ENCODE data around the gene CISTR. TPM values are rescaled to one million over a fixed set of nuclear protein-coding genes. Genes with fewer than 3 reads are reported as not detected.

Gene CISTR
- total RNA-seq, 2 donors from 2014 or later = not detected

DNA sequence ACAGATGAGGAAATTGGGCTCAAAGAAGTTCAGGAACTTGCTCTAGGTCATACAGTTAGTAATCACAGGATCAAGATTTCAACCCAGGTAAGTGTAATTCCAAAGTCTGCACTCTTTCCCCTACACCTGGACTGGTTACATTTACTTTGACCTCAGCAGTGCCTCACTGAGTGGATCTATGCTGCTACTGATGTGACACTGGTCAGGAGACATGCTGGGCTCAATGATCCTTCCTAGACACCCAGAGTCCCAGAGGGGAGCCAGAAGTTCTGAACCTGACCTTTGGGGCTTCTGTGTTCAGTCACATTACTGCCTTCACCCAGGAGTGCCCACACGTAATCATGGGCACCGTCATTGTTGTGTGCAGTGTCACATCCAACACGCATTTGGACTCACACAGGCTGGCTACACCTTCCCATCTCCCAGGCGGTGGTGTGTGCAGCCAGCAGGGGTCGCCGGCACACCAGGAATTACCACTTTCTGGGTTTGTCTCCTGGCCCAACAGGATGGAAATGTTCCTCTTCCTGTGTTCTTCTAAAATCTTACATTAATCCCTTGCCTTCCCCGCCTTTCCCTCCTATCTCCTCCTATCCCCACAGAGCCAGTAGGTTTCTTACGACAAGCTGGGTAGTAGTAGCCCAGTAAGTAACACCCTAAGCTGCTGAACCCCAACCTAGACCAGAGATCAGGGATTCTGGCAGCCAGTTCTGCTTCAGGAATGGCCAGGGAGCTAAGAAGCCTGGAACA, 50.1 kb downstream of the CISTR start:
- H3K4me1 Mint-ChIP-seq = peaks cover 6% of the 10 kb centered on the region
- H3K27ac Mint-ChIP-seq = no peak overlapping the region
- Histone ChIP-seq H3K27ac (ENCODE audit: low read depth, low read length) (no peak overlapping the region), H3K9me3 (ENCODE audit: control insufficient read depth, low read length) (no peaks in the 10 kb centered on the region), H3K36me3 (ENCODE audit: control insufficient read depth, insufficient read depth, low read length) (no peaks in the 10 kb centered on the region), H3K4me1 (ENCODE audit: control insufficient read depth, insufficient read depth, low read length) (no peaks in the 10 kb centered on the region), H3K9ac (ENCODE audit: extremely low read depth, low read length, poor library complexity, severe bottlenecking) (no peak overlapping the region), H3K27me3 (ENCODE audit: control insufficient read depth, insufficient read depth, low read length, poor library complexity, severe bottlenecking) (peaks cover 88% of the 10 kb centered on the region), H3K4me3 (ENCODE audit: low read length) (no peak overlapping the region)
- no peaks in the 10 kb centered on the region for H3K9me3 Mint-ChIP-seq
- TF ChIP-seq, protein P1, sequence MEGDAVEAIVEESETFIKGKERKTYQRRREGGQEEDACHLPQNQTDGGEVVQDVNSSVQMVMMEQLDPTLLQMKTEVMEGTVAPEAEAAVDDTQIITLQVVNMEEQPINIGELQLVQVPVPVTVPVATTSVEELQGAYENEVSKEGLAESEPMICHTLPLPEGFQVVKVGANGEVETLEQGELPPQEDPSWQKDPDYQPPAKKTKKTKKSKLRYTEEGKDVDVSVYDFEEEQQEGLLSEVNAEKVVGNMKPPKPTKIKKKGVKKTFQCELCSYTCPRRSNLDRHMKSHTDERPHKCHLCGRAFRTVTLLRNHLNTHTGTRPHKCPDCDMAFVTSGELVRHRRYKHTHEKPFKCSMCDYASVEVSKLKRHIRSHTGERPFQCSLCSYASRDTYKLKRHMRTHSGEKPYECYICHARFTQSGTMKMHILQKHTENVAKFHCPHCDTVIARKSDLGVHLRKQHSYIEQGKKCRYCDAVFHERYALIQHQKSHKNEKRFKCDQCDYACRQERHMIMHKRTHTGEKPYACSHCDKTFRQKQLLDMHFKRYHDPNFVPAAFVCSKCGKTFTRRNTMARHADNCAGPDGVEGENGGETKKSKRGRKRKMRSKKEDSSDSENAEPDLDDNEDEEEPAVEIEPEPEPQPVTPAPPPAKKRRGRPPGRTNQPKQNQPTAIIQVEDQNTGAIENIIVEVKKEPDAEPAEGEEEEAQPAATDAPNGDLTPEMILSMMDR (conservative IDR thresholded peaks at IDR 0.05) = peak; percentile 98
- peaks cover 87% of the 10 kb centered on the region for H3K27me3 Mint-ChIP-seq (ENCODE audit: insufficient read depth)
- no peak overlapping the region for H3K4me3 Mint-ChIP-seq
- H3K36me3 Mint-ChIP-seq (ENCODE audit: low read depth) = no peaks in the 10 kb centered on the region
- peak; percentile 98 for DNase-seq
- WGBS, 2 experiments (ENCODE audit: insufficient coverage in 1 of 2, insufficient read length in 1 of 2) = 4 to 7% methylated on average over 6 to 8 of the region's 8 CpGs

DNA sequence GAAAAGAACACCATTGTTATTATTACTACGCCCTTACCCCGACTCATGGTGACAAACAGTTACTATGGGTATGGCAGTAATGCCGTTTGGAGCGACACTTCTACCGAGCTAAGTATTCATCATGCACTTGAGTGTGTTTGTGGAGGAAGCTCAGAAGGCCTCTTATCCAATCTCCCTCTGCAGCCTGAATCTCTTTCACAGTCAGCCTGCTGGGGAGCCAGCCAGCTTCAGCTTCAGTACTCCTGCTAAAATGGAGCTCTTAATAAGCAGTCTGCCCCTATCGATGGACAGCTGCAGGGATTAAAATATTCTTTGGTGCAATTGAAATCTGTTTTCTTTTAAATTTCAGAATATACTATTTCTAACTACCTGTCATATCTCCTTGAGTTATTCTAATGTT, 51.2 kb downstream of the CISTR start:
- H3K4me1 Mint-ChIP-seq = peaks cover 9% of the 10 kb centered on the region
- no peak overlapping the region for H3K27ac ChIP-seq (ENCODE audit: low read depth, low read length)
- no peaks in the 10 kb centered on the region for H3K36me3 ChIP-seq (ENCODE audit: control insufficient read depth, insufficient read depth, low read length)
- no peak overlapping the region for H3K4me3 ChIP-seq (ENCODE audit: low read length)
- no peaks in the 10 kb centered on the region for H3K9me3 Mint-ChIP-seq
- no peaks in the 10 kb centered on the region for H3K9me3 ChIP-seq (ENCODE audit: control insufficient read depth, low read length)
- peaks cover 89% of the 10 kb centered on the region for H3K27me3 ChIP-seq (ENCODE audit: control insufficient read depth, insufficient read depth, low read length, poor library complexity, severe bottlenecking)
- TF ChIP-seq, protein P1 (conservative IDR thresholded peaks at IDR 0.05) = no peak
- H3K27ac Mint-ChIP-seq = no peak overlapping the region
- no peak overlapping the region for H3K9ac ChIP-seq (ENCODE audit: extremely low read depth, low read length, poor library complexity, severe bottlenecking)
- no peaks in the 10 kb centered on the region for H3K36me3 Mint-ChIP-seq (ENCODE audit: low read depth)
- peaks cover 87% of the 10 kb centered on the region for H3K27me3 Mint-ChIP-seq (ENCODE audit: insufficient read depth)
- no peaks in the 10 kb centered on the region for H3K4me1 ChIP-seq (ENCODE audit: control insufficient read depth, insufficient read depth, low read length)
- DNase-seq = no peak
- no peak overlapping the region for H3K4me3 Mint-ChIP-seq
- 62 to 66% methylated on average over 4 to 6 of the region's 6 CpGs for WGBS, 2 experiments (ENCODE audit: insufficient coverage in 1 of 2, insufficient read length in 1 of 2)

DNA sequence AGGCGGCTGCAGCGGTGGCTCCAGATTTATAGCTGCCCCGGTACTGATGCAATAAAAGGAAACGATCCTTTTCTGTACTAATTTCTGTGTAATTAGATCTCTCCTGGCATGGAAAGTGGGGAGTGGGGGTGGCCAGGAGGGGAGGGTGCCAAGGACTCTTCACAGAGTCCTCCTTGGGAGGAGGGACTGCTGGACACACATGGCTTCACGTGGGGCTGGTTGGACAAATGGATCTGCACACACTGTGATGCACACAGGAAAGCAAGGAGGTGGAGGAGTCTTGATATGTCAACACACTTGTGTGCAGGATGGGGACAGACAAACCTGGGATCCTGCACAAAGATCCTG, 52.1 kb downstream of the CISTR start:
- Histone ChIP-seq H3K9me3 (ENCODE audit: control insufficient read depth, low read length) (no peaks in the 10 kb centered on the region), H3K4me1 (ENCODE audit: control insufficient read depth, insufficient read depth, low read length) (no peaks in the 10 kb centered on the region), H3K36me3 (ENCODE audit: control insufficient read depth, insufficient read depth, low read length) (no peaks in the 10 kb centered on the region), H3K9ac (ENCODE audit: extremely low read depth, low read length, poor library complexity, severe bottlenecking) (no peak overlapping the region), H3K4me3 (ENCODE audit: low read length) (no peak overlapping the region), H3K27ac (ENCODE audit: low read depth, low read length) (no peak overlapping the region), H3K27me3 (ENCODE audit: control insufficient read depth, insufficient read depth, low read length, poor library complexity, severe bottlenecking) (peaks cover 95% of the 10 kb centered on the region)
- TF ChIP-seq, protein P1 (conservative IDR thresholded peaks at IDR 0.05) = no peak
- Mint-ChIP-seq H3K4me3 (no peak overlapping the region), H3K4me1 (peaks cover 15% of the 10 kb centered on the region), H3K27me3 (ENCODE audit: insufficient read depth) (peaks cover 87% of the 10 kb centered on the region), H3K27ac (no peak overlapping the region), H3K9me3 (no peaks in the 10 kb centered on the region), H3K36me3 (ENCODE audit: low read depth) (no peaks in the 10 kb centered on the region)
- no peak for DNase-seq
- 85 to 88% methylated on average over 3 to 5 of the region's 5 CpGs for WGBS, 2 experiments (ENCODE audit: insufficient coverage in 1 of 2, insufficient read length in 1 of 2)
